ENCODE measurements around the gene TBX10.
"Not testable (repeated sequence)": the region's sequence is repeated elsewhere in the genome, so short reads cannot be mapped to it uniquely, and the experiment has no call there.

The TBX10 gene

DNA sequence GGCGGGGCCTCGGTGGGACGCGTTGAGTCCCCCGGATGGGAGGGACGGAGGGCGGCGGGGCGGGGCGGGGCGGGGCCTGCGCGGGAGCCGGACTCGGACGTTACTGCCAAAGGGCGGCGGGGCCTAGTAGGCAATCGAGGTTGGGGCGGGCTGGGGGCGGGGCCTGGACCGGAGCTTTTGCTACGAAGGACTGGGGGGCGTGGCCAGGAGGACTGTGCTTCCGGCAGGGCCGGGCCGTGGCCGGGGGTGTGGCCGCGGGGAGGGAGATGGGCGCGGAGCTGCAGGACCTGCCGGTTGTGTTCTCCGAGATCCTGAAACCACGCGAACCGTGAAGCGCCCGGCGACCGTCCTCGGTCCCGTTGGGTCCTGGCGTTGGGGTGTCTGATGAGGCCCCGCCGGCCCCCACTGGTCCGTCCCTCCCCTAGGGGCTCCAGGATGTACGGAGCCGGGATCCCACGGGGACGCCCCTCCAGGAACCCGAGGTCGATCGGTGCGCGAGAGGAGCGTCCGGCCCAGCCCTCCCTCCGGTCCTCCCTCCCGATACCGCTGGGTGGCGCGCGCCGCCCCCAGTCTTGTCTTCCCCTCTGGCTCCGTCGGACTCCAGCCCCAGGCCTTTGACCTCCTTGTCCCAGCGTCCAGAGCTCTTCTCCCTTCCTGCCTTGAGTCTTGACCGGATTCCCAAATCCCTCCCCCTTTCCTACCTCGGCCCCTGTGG lies 9.2 kb downstream of the TBX10 start:
- peak; percentile 94 to 97 for DNase-seq

DNA sequence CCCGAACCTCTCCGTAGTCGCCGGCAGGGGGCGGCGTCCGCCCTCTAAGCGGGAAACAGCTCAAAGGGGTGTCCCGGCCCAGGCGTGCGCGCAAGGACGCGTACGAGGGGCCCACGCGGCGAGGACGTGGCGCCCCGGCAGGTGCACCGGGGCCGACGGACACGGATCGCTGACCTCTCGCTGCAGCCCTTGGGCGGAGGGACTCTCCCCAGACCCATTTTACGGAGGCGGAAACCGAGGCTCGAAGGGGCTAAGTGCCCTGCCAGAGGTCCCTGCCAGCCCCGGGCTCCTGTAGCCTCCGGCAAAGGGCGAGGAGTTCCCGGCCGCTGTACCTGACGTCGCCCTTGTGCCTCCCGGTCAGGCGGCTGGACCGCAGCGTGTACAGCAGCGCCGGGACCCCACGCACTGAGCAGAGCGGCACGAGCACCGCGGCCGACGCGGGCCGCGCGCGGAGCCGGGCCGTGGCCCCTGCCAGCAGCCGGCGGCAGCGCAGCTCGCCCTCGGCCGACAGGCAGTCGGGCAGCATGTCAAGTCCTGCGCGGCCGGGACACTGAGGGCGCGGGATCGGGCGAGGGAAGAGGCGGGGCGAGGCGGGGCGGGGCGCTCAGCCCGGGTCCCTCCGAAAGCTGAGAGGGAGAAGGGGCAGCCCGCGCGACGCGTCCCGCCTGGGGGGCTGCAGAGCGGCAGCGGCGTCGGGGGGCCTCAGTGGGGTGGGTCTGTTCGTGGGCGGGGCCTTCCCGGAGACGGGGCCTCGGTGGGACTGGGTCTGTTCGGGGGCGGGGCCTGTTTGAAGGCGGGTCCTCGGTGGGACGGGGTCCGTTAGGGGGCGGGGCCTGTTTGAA lies 10.0 kb downstream of the TBX10 start, which contains the start of gene NUDT8:
TSS of gene NUDT8 (minus strand) at position 552 of the 842 bp plus-strand sequence. CDS start at position 526, 26 bp downstream.
- peak; percentile 84 to 85 for DNase-seq

DNA sequence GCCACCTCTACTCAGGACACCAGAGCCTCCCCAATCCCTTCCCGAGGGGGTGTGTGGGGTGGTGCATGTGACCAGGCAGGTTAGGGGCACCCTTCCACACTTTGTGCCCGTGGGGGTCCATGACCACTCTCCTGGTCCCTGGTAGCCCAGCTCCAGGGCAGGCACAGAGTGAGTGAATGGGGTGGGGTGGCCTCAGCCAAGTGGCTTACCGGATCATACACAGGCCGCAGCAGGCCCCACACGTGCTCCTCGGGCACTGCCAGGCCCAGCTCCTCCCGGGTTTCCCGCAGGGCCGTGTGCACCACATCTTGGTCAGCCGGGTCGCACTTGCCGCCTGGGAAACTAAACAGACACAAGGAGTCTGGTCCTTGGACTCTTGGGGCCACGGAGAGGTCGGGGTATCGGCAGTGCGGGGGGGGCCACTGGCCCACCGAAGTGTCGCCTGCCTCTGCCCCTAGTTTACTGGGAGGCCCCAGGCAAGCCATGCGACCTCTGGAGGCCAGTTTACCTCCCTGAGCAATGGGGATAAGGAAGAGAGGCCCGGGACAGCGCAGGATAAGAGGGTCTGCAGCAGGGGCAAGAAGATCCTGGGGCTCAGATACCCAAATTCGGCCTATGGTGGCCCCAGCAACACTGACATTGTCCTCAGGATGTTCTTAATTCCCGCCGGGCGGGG lies 10.7 kb downstream of the TBX10 start:
- DNase-seq: no peak

DNA sequence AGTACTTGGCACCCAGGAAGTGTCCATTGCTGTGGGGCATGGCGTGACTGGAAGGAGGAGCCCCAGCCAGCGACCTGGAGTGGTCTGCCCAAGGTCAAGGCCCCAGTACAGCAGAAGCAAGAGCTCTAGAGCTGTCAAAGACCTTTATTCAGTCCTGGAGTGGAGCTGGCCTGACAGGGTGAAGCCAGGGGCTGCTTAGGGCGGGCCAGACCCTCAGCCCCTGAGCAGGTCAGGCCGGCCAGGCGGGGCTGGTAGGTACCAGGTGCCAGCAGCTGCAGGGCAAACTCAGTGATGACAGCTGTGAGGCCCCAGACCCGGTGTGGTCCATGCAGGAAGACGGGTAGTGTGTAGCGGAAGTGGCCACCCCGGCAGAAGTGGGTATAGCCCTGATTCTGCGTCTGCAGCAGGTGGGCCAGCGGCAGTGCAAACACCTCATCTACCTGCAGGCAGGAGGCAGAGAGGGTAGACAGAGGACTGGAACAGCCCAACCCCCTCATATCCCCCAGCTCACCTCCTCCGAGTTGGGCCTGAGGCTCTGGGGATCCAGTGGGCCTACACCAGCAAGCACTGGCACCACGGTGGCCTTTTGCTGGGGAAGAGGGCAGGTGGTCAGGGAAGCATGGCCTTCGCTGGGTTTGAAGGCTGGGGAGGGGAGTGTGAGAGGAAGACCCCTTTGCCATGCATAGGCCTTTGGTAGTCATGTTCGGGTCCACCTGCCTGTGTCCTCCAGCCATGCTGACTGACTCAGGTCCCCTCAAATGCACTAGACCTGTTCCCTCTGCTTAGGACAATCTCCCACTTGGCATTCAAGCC lies 11.5 kb downstream of the TBX10 start:
- DNase-seq: no peak

DNA sequence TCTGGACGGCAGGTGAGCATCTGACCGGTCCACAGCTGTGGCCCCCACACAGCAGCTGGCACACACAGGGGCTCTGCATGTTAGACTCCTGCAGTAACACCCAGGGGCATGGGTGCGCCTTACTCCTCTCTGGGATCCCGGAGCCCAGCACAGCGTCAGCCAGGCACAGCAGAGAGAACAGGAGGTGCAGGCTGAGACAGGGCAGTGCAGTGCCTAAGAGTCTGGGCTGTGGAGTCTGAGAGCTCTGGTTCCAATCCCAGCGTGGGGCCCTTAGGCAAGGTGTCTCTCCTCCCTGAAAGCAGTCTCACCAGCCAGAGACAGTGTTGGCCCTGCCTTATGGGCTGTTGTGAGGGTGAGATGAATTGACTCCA lies 12.1 kb downstream of the TBX10 start:
- no peak for DNase-seq

DNA sequence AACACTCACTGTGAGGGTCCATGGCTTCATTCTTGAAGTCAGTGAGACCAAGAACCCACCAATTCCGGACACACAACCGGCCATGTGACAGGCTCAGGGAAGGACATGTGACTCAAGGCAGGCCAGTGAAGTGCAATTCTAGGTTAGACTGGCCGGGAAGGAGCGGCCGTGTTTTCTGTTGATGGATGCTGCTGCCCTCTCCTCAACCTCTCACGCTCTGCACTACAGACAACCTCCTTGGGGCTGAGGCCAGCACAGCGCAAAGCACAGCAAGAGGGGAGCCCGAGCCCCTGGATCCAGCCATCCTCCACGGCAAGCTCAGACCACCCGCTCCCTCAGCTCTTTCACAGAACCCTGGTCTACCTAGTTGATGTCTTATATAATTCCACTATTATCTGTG lies 12.6 kb downstream of the TBX10 start:
- DNase-seq: no peak

DNA sequence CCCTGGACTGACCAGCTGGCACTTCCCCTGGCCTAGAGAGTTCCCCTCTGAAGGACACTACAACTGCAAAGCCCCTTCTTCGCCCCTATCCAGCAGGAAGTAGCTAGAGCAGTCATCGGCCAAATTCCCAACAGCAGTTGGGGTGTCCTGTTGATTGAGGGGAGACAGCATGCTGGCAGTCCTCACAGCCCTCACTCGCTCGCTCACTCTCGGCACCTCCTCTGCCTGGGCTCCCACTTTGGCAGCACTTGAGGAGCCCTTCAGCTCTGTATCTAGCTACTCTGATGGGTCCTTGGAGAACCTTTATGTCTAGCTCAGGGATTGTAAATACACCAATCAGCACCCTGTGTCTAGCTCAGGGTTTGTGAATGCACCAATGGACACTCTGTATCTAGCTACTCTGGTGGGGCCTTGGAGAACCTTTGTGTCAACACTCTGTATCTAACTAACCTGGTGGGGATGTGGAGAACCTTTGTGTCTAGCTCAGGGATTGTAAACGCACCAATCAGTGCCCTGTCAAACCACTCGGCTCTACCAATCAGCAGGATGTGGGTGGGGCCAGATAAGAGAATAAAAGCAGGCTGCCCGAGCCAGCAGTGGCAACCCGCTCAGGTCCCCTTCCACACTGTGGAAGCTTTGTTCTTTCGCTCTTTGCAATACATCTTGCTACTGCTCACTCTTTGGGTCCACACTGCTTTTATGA lies 13.3 kb downstream of the TBX10 start:
- not testable (repeated sequence) for DNase-seq

DNA sequence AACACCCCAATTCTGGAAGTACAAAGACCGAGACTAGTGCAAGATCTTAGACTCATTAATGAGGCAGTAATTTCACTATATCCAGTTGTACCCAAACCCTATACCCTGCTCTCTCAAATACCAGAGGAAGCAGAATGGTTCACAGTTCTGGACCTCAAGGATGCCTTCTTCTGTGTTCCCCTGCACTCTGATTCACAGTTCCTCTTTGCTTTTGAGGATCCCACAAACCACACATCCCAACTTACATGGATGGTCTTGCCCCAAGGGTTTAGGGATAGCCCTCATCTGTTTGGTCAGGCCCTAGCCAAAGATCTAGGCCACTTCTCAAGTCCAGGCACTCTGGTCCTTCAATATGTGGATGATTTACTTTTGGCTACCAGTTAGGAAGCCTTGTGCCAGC lies 15.8 kb downstream of the TBX10 start:
- not testable (repeated sequence) for DNase-seq

DNA sequence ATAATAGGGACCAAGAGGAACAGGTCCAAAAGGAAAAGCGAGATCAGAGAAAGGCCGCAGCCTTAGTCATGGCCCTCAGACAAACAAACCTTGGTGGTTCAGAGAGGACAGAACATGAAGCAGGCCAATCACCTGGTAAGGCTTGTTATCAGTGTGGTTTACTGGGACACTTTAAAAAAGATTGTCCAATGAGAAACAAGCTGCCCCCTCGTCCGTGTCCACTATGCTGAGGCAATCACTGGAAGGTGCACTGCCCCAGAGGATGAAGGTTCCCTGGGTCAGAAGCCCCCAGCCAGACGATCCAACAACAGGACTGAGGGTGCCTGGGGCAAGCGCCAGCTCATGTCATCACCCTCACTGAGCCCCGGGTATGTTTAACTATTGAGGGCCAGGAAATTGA lies 16.7 kb downstream of the TBX10 start:
- DNase-seq: not testable (repeated sequence)

DNA sequence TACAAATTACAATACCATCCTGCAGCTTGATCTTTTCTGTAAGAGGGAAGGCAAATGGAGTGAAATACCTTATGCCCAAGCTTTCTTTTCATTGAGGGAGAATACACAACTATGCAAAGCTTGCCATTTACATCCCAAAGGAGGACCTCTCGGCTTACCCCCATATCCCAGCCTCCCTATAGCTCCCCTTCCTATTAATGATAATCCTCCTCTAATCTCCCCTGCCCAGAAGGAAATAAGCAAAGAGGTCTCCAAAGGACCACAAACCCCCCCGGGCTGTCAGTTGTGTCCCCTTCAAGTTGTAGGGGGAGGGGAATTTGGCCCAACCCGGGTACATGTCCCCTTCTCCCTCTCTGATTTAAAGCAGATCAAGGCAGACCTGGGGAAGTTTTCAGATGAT lies 17.6 kb downstream of the TBX10 start:
- not testable (repeated sequence) for DNase-seq

DNA sequence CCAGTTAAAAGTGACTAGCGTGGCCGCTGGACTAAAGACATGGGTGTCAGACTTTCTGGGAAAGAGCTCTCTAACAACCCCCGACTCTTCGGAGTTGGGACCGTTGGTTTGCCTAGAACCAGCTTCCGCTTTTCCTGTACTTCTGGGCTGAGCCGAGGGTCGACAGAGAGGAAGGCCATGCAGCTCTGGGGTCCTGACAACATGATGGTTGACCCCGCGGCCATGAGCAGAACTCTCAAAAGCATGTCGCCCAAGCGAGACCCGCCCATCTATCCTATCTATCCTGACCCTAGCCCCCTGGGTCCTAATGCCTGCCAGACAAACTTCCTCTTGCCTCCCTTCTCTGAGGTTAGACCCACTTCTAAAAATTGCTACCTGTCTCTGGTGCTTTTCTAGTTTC lies 18.9 kb downstream of the TBX10 start:
- DNase-seq: not testable (repeated sequence)

DNA sequence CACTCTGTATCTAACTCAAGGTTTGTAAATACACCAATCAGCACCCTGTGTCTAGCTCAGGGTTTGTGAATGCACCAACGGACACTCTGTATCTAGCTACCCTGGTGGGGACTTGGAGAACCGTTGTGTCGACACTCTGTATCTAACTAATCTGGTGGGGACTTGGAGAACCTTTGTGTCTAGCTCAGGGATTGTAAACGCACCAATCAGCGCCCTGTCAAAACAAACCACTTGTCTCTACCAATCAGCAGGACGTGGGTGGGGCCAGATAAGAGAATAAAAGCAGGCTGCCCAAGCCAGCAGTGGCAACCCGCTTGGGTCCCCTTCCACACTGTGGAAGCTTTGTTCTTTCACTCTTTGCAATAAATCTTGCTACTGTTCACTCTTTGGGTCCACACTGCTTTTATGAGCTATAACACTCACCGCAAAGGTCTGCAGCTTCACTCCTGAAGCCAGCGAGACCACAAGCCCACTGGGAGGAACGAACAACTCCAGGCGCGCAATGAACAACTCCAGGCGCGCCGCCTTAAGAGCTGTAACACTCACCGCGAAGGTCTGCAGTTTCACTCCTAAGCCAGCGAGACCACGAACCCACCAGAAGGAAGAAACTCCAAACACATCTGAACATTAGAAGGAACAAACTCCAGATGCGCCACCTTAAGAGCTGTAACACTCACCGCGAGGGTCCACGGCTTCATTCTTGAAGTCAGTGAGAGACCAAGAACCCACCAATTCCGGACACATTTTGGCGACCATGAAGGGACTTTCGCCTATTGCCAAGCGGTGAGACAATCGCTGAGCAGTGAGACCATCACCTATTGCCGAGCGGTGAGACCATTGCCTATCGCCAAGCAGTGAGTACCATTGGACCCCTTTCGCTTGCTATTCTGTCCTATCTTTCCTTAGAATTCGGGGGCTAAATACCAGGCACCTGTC lies 19.6 kb downstream of the TBX10 start:
- DNase-seq: not testable (repeated sequence)

DNA sequence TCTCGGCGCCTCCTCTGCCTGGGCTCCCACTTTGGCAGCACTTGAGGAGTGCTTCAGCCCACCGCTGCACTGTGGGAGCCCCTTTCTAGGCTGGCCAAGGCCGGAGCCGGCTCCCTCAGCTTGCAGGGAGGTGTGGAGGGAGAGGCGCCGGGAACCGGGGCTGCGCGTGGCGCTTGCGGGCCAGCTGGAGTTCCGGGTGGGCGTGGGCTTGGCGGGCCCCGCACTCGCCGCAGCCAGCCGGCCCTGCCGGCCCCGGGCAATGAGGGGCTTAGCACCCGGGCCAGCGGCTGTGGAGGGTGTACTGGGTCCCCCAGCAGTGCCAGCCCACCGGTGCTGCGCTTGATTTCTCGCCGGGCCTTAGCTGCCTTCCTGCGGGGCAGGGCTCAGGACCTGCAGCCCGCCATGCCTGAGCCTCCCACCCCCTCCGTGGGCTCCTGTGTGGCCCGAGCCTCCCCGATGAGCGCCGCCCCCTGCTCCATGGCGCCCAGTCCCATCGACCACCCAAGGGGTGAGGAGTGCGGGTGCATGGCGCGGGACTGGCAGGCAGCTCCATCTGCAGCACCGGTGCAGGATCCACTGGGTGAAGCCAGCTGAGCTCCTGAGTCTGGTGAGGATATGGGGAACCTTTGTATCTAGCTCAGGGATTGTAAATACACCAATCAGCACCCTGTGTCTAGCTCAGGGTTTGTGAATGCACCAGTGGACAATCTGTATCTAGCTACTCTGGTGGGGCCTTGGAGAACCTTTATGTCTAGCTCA lies 20.5 kb downstream of the TBX10 start:
- not testable (repeated sequence) for DNase-seq

DNA sequence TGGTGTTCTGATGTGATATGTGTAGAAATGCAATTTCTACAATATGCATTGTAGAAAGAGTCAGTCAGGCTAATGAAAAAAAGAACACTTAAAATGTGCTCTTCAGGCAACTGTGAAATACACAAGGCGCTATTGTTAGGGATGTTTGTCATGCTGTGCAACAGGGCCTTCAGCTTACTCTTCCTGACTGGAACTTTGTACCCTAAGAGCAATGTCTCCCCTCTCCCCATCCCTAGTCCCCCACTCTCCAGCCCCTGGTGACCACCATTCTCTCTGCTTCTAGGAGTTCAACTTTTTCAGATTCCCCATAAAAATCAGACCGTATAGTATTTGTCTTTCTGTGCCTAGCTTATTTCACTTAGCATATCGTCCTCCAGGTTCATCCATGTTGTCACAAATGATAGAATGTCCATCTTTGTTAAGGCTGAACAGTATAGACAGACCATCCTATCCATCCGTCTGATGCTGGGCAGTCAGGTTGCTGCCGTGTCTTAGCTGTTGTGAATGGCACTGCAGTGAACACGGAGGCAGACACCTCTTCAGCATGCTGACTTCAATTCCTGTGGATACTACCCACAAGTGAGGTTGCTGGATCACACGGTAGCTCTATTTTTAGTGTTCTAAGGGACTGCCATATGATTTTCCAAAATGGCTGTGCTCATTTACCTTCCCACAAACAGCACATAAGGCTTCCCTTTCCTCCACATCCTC lies 22.2 kb downstream of the TBX10 start:
- DNase-seq: no peak

DNA sequence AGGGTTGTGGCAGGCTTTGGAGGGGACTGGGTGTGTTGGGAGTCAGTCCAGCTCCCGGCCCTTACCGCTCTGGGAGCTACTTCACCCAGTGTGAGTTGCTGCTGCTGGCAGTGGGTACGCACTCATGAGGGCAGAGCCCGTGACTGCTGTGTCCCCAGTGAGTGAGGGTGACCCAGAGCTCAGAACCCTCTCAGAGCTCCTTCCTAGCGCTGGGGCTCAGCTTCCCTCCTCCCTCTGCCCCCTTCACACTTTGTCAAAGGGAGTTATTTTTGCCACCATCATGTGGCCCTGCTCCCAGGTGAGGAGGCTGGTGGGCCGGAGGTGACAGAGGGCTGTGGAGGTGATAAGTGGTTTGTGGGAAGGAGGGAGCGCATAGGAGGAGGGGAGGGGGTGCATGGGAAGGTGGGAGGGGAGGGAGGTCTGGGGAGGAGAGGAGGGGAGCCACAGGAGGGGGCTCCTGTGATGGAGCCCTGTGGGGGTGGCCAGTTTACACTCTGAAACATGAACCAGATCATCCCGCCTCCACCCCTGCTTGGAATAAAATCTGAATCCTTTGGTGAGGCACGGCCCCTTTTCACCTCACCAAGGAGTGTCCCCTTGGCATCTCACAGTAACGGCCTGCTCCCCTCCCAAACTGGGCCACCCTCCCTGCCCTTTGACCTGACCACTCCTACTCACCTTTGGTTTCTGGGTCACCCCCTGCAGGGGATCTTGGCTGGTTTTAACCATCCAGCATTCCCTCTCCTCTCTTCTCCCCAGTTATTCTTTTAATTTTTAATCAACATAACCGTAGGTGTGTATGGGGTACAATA lies 22.9 kb downstream of the TBX10 start:
- DNase-seq: no peak

DNA sequence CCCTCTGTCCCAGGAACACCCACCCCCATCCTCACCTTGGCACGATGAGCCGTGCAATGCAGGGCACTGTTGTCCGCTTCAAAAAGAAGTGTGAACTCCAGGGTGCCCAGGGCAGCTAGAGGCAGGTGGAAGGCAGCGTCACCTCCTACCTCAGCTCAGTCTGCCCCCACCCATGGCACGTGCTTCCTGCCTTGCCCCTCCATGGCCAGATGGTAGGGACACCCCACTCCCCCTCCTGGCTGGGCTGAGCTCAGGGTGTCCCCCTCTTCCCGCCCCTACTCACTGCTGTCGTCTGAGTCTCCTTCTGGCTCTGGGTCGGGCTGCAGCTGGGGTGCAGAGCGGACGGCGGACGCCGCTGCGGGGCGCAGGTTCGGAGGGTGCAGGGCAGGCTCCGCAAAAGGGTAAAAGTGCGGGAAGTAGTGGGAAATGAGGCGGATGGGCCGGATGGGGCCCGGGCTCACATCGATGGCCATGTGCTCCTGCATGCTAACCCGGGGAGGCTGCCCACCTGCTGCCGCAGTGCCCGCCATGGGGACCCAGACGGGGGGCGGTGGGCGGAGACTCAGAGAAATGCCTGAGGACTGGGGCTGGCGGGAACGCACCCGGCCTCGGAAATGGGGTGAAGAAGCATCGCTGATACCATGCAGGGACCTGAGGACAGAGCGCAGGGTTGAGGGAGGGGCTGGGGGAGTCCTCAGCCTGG lies 23.7 kb downstream of the TBX10 start:
- no peak for DNase-seq
